ENCODE data around the gene SUMO3. TPM values are rescaled to one million over a fixed set of nuclear protein-coding genes. Genes with fewer than 3 reads are reported as not detected.

Gene SUMO3
- total and polyA plus RNA-seq, 10 of the 15 experiments (the other 5 are each of a cell fraction or from before 2014, with no cell fraction given) = 14.3 to 164 (median 89.9) TPM

GRCh38 chr21:44845418-44846223, 27.8 kb upstream of the SUMO3 start (continued):
- TF ChIP-seq E4F1 (IDR thresholded peaks at IDR 0.05; ENCODE audit: borderline replicate concordance, partially characterized antibody) = no peak
- no peak for TF ChIP-seq NFYA (IDR thresholded peaks at IDR 0.05; ENCODE audit: borderline replicate concordance, low read depth, low read length)

- Histone ChIP-seq H3K9ac (ENCODE audit: control insufficient read depth, insufficient read depth, low read length) (no peak overlapping the region), H3K27me3 (replicated peaks in 1 of 2; ENCODE audit: control insufficient read depth in 2 of 2, insufficient read depth in 2 of 2, low read length in 1 of 2) (no peaks in the 10 kb centered on the region; a peak in 2 of 4 replicates), H3K9me3 (replicated peaks; ENCODE audit: control insufficient read depth, insufficient read depth, low read length) (no peaks in the 10 kb centered on the region), H3K79me2 (ENCODE audit: control insufficient read depth, insufficient read depth, low read length) (no peaks in the 10 kb centered on the region), H2AFZ (ENCODE audit: control insufficient read depth, low read depth, low read length) (no peak overlapping the region), H4K20me1 (ENCODE audit: control insufficient read depth, insufficient read depth) (no peaks in the 10 kb centered on the region), H3K4me1 (ENCODE audit: control insufficient read depth, insufficient read depth, low read length) (no peaks in the 10 kb centered on the region; the same call in 1 of the 2 replicates), H3K27ac (ENCODE audit: control insufficient read depth, insufficient read depth) (no peak overlapping the region), H3K36me3 (ENCODE audit: control insufficient read depth in 2 of 2, insufficient read depth in 2 of 2, low read length in 1 of 2) (peaks cover 0 to 4% of the 10 kb centered on the region in 2 experiments; a peak in 2 of 4 replicates), H3K4me3 (no peak overlapping the region), H3K4me2 (ENCODE audit: control insufficient read depth, insufficient read depth) (no peak overlapping the region)
- CTCF ChIA-PET = no interaction called here
- WGBS (ENCODE audit: insufficient coverage, insufficient replicate concordance, low lambda C conversion rate, missing lambda C conversion rate) = 64% methylated on average over 16 of the region's 16 CpGs
- POLR2A ChIA-PET = interaction anchor here (0.6 kb wide), 1 partner anchor 500 kb away, joined by 5 read pairs; no protein-coding TSS in a partner anchor
- in situ Hi-C loops (cut with MboI) (no loop called here), intact Hi-C loops (cut with micrococcal nuclease; ENCODE audit: unreplicated experiment) (no loop called here)
- RAD21 ChIA-PET (ENCODE audit: unreplicated experiment) = no interaction called here
- SMC1A ChIA-PET (ENCODE audit: uncharacterized antibody, unreplicated experiment) = no interaction called here
- BruUV-seq (replicated peaks) = no TSS peak
- DNase-seq (ENCODE audit: low read depth, low spot score) = no peak
- ATAC-seq = no peak
- FAIRE-seq = no peak
- TF ChIP-seq SUZ12 (IDR thresholded peaks at IDR 0.05; ENCODE audit: unreplicated experiment) = no peak
- no peak for TF ChIP-seq ASH2L (IDR thresholded peaks at IDR 0.05; ENCODE audit: borderline replicate concordance, low read depth)
- no peak for TF ChIP-seq IKZF2 (IDR thresholded peaks at IDR 0.05)
- TF ChIP-seq EP300 (IDR thresholded peaks at IDR 0.05; ENCODE audit: borderline replicate concordance in 1 of 2, control insufficient read depth in 1 of 2, low read depth in 2 of 2, low read length in 2 of 2) = no peak
- no peak for TF ChIP-seq ZBTB11 (CRISPR knock-in tag; IDR thresholded peaks at IDR 0.05)
- no peak for TF ChIP-seq EGR1 (IDR thresholded peaks at IDR 0.05; ENCODE audit: borderline replicate concordance in 1 of 2, low read depth in 2 of 2, low read length in 2 of 2)
- TF ChIP-seq LARP7 (IDR thresholded peaks at IDR 0.05) = no peak
- no peak for TF ChIP-seq NR2C2 (IDR thresholded peaks at IDR 0.05; ENCODE audit: borderline replicate concordance, control insufficient read depth, insufficient read length, low read depth)
- no peak for TF ChIP-seq SMAD5 (IDR thresholded peaks at IDR 0.05; ENCODE audit: low read depth)
- no peak for TF ChIP-seq TBL1XR1 (IDR thresholded peaks at IDR 0.05; ENCODE audit: low read depth, low read length)
- no peak for TF ChIP-seq PAX5 (IDR thresholded peaks at IDR 0.05; ENCODE audit: borderline replicate concordance, low read depth, low read length)
- no peak for TF ChIP-seq MAX (IDR thresholded peaks at IDR 0.05; ENCODE audit: low read depth, low read length)
- no peak for TF ChIP-seq IRF4 (IDR thresholded peaks at IDR 0.05; ENCODE audit: low read depth, low read length)
- no peak for TF ChIP-seq RCOR1 (conservative IDR thresholded peaks at IDR 0.05; ENCODE audit: low read depth, low read length)
Measured at GRCh38 chr21:44844256-44844655, 26.4 kb upstream of the SUMO3 start.
